AG10803 (cell line): ENCODE measurements around the gene MACIR.

Source experiments
- DNase-seq: peaks from one replicate; pipeline ENCODE4 v3.0.0; 2010; ENCODE audit warnings: low read depth
- H3K4me3 ChIP-seq: 2 replicates; pipeline ENCODE4 v1.5.1; 2011; ENCODE audit warnings: mild to moderate bottlenecking, low read length, control low read depth
- TF ChIP-seq, protein P1 (sequence below): conservative IDR thresholded peaks from 2 replicates; pipeline ENCODE4 v1.5.1; 2011; ENCODE audit warnings: mild to moderate bottlenecking, low read length, control low read depth, inconsistent platforms

MACIR gene

DNA sequence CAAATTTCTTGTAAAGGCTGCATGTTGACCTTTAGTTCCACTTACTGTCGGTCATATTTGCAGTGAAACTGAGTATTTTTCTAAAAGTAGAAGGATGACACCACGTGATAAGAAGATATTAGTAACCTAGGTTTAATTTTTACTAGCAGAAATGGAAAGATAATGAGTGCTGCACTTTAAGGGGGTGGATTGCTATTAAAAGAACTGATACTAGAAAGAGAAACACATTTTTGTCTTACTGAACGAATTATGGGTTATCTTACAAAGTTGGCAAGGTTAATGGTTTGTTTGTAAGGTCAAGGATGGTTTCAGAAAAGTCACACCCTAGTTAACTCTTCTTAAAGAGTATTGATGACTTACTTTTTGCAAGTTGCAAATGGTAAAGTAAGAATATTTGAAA, 2.4 kb downstream of the MACIR start:
- peak overlapping the region; percentile 45 for H3K4me3 ChIP-seq
- DNase-seq: no peak
- TF ChIP-seq, protein P1, sequence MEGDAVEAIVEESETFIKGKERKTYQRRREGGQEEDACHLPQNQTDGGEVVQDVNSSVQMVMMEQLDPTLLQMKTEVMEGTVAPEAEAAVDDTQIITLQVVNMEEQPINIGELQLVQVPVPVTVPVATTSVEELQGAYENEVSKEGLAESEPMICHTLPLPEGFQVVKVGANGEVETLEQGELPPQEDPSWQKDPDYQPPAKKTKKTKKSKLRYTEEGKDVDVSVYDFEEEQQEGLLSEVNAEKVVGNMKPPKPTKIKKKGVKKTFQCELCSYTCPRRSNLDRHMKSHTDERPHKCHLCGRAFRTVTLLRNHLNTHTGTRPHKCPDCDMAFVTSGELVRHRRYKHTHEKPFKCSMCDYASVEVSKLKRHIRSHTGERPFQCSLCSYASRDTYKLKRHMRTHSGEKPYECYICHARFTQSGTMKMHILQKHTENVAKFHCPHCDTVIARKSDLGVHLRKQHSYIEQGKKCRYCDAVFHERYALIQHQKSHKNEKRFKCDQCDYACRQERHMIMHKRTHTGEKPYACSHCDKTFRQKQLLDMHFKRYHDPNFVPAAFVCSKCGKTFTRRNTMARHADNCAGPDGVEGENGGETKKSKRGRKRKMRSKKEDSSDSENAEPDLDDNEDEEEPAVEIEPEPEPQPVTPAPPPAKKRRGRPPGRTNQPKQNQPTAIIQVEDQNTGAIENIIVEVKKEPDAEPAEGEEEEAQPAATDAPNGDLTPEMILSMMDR: no peak

DNA sequence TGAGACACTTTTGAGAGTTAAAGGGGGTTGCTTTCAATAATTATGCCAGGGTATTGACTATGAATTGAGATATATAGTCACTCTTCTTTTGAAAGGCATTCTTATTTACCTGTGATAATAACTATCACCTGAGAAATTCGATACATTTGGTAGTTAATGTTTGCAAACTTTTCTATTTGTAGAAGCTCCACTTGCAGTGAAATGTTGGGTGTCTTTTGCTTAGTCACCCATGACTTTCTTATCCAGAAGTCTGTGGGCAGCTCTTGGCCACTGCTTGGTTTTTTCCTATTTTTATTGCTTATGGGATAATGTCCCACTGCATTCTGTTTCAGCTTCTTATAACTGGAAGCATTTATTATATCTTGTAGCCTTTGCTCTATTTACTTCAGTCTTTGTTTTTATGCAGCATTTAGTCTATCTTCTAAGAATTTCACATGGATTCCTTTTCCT, 3.9 kb downstream of the MACIR start:
- peak; percentile 66 for DNase-seq
- TF ChIP-seq, protein P1: no peak
- peak overlapping the region; percentile 2; the same call in 1 of the 2 replicates for H3K4me3 ChIP-seq

DNA sequence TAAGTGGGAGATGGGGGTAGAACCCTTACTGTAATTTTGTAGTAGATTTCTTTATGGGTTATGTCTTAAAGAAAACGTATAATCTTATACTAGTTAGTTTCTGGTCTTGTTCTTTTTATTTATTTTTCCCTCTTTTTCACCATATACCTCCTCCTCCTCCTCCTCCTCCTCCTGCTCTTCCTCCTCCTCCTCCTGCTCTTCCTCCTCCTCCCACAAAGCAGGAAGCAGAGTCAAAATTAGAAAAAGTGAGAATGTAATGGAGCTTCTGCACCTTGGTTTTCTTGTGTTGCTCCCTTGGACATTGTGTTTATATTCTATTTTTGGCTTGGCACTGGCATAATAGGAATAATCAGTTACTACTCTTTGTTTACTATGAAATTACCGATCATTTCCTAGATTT, 4.5 kb downstream of the MACIR start:
- TF ChIP-seq, protein P1: no peak
- no peak overlapping the region for H3K4me3 ChIP-seq
- peak; percentile 18 for DNase-seq

DNA sequence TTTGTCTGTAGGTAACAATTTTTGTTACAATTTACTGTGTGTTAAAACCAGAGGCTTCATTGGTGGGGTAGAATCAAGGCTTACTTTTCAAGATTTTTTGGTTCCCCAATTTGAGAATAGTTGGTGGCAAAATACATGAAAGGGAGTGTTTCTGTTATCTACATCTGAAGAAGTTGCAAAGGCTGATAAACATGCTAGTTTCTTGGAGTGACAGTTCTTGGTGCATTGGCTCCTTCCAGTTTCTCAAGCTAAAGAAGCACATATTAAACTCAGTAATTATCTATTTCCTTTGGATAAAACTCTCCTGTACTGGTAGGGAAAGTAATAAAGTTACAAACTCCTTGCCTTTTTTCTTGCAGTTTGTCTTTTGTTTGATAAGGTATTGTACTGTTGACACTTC, 5.9 kb downstream of the MACIR start:
- TF ChIP-seq, protein P1: no peak
- DNase-seq: no peak
- H3K4me3 ChIP-seq: no peak overlapping the region

DNA sequence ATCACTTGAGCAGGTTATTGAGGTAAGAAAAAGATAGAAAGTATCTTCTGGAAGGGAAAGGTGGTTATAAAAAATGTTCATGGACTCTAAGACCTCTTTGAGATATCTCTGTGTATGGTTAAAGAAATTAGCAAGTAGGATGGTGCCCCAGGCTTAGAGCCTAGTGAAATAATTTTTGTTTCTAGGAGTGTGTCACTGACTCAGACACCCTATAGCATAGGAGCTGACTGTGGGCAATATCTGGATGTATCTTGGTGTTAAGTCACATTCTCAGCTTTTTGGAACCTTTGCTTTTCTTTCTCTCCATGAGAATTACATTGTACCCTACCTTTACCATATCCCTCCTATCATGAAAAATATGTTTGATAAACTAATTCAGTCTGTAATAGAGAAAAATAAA, 12.0 kb downstream of the MACIR start:
- TF ChIP-seq, protein P1: no peak
- H3K4me3 ChIP-seq: no peak overlapping the region
- DNase-seq: no peak

DNA sequence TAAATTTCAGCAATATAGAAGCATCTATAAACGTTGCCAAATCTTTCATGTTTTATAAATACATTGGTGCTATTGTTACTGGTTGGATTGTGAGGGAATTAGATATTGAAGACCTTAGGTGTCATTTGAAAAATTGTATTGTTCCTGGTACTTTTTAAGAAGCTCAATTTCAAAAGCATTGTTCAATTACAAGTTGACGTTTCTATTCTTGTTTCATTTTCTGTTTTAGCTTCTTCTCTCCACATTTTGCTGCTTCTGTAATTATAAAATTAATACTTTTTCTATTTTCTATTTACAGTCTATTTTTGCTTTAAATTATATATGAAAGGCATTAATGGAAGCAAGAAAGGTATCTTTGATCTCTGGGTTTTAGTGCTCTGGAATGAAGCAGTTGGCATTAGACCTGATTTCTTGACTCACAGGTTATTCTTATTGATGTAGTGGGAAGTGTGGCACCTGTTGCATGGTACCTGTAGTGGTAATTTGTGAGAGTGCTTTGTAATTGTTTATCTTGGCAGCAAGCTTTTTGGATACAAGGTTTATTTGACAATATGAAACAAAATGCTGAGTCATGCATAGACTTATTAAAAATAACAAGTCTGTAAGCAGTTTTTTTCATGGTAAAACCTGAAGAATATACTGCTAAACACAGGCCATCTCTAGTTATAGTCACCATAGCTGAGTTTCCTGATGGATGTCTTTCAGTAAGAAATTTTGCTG, 13.2 kb downstream of the MACIR start:
- H3K4me3 ChIP-seq: 0 out of 2 replicates have a peak overlapping the region, but pooled peaks have one; percentile 5
- no peak for DNase-seq
- TF ChIP-seq, protein P1: no peak

DNA sequence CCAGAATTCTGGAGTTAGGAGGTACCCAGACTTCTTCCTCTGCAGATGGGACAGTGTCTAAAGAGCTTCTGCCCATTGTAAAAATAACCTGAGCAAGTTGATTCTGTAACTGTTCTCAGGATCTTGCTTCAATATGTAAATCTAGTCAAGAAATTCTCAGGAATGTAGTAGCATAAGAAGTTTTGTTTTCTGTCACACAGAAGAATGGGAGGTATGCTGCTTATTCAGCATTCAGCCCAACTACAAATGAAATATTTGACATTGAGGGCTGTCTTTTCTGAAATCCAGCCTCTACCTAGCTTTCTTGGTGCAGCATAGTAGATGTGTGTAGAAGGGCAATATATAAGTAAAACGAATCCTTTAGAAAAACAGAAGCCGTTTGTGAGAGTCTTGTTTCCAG, 13.8 kb downstream of the MACIR start:
- TF ChIP-seq, protein P1: no peak
- H3K4me3 ChIP-seq: no peak overlapping the region
- DNase-seq: peak; percentile 48
